GM19324 (cell line): Measurements from ENCODE around the gene MDFIC2.
"Not testable (repeated sequence)": the region's sequence is repeated elsewhere in the genome, so short reads cannot be mapped to it uniquely, and the experiment has no call there.

Experiments
- ATAC-seq: cut with Tn5 transposase; IDR thresholded peaks from one replicate; pipeline ENCODE4 v1.9.1; 2021; ENCODE audit warnings: mild to moderate bottlenecking, moderate library complexity; ENCODE audit not compliant: unreplicated experiment, low FRiP score

Gene MDFIC2

DNA sequence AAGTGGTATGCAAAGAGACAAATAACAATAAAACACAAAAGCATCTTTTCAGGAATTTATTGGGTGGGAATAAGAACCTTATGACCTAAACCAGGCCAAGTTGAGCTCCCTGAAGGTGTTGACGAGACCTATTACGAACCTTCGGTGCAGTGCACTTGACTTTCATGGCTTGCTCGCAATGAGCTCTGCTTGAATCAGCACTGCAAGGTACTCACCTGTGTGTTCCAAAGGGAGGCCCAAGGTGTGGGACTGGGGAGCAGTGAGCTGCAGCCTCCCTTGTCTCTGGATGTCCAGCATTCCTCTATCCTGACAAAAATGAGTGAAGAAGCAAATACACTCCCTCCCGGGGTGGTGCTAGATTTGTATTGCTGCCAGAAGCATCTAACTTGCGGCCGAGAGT lies at the start of gene MDFIC2:
TSS of gene MDFIC2 (minus strand) at position 303 of the 400 bp plus-strand sequence. CDS start 665 bp downstream, outside the sequence.
- no peak for ATAC-seq

- peak; percentile 56 for ATAC-seq
Observed at GRCh38 chr3:70360979-70361760, 48.7 kb upstream of the MDFIC2 start.

DNA sequence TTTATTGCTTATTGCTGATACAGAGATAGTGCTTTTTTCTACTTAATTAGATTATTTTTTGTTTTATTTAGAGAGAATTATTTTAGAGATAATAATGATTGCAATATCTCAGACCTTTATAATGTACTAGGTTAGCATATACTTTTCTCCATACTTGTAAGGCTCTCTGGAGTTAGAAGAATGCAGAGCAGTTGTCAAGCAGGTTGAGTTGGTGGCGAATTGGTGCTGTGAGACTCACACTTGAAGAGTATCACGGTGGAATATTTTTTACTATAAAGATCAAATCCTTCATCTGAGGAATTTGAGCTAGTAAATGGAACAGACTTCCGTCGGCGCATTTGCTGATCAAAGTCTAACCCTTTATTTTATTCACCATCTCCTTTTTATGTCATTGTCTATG lies 47.3 kb upstream of the MDFIC2 start:
- no peak for ATAC-seq

- no peak for ATAC-seq
Observed at GRCh38 chr3:70358978-70359580, 46.6 kb upstream of the MDFIC2 start.

DNA sequence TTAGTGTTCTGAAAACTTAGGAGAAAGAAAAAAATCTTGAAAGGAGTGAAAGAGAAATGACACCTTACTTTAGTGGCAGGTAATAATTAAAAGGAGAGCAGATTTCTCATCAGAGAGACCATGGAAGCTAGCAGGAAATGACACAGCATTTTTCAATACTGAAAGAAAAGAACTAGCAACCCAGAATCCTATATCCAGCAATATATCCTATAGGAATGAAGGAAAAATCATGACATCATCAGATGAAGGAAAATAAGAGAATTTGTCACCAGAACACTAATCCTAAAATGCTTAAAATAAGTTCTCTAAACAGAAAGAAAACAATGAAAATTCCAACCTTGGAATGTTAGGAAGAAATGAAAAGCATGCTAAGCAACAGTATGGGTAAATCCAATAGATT lies 39.8 kb upstream of the MDFIC2 start:
- no peak for ATAC-seq

GRCh38 chr3:70342149-70342548 lies 29.7 kb upstream of the MDFIC2 start:
- ATAC-seq: no peak

- not testable (repeated sequence) for ATAC-seq
Observed at GRCh38 chr3:70336885-70337284, 24.4 kb upstream of the MDFIC2 start.

GRCh38 chr3:70333080-70333479 lies 20.6 kb upstream of the MDFIC2 start:
- ATAC-seq: no peak

DNA sequence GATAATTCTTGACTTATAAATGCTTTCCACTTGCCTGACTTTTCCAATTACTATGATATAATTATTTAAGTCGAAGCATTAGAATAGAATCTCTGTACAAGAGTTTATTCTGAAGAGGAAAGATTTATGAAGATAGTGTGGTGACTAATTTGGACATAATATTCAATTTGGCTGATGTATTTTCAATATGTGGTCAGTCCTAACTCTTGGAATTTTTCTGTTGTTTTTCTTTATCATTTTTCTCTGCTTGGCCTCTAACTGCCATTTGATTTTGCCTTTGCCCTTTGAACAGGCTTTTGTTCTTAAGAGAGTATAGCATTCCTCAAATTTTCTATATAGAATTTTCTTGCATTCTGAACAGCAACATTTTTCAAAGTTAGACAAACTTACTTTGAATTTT lies 2.6 kb upstream of the MDFIC2 start:
- no peak for ATAC-seq

DNA sequence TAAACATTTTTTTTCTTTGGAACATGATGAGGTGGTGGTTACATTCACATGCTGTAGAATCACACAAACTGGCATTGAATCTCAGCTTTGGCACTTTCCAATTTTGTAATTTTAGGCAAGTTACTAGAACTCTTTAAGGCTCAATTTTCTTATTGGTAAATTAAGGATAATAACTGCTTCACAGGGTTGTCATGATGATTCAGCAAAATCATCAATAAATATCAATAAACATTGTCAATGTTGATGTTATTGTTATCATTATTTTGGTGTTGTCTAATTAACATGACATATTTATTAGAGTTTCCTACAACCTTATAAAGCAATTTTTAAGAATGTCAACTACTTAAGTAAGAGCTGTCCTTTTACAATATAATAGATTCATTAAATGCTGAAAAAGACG lies 1.6 kb downstream of the MDFIC2 start:
- no peak for ATAC-seq

DNA sequence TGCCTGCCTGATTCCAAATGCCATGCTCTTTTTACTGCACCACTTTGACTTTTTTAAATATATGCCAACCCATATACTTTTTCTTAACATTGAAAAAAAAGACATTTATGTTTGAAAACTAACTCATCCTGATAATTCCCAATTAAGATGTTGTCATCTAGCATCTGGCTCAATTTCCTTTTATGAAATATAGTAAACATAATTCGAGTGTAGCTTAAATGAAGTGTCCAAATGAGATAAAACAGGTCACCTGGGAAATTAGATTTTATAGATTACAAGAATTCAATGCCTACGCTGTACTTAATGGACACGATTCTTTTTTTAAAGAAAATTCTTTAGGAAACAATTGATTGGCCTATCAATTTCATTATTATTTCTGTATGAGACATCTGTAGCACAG lies 2.8 kb downstream of the MDFIC2 start:
- no peak for ATAC-seq

- ATAC-seq: no peak
Observed at GRCh38 chr3:70308760-70309159, 3.7 kb downstream of the MDFIC2 start.

GRCh38 chr3:70306736-70307135 lies 5.7 kb downstream of the MDFIC2 start:
- ATAC-seq: no peak

DNA sequence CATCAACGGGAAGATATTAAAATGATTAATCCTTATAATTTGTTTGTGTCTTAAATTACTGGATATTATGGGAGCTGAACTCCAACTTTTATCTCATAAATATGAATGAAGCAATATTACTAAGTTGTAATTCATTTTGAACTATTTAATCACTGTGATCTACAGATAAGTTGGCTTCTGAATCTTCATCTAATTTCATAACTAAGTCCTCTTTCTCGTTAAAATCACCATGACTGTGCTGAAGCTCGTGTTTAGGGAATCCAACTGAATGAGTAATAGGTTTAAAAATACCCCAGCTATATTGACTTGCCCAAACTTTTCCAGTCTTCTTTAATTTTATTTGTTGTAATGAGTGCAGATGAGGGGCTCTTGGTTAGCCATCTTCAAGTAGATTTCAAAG lies 14.1 kb downstream of the MDFIC2 start:
- ATAC-seq: no peak

- no peak for ATAC-seq
Observed at GRCh38 chr3:70291097-70291482, 21.3 kb downstream of the MDFIC2 start.

GRCh38 chr3:70290431-70291096 lies 21.9 kb downstream of the MDFIC2 start:
- not testable (repeated sequence) for ATAC-seq

GRCh38 chr3:70281663-70282062 lies 30.8 kb downstream of the MDFIC2 start:
- ATAC-seq: no peak

GRCh38 chr3:70277304-70277703 lies 35.1 kb downstream of the MDFIC2 start:
- no peak for ATAC-seq

DNA sequence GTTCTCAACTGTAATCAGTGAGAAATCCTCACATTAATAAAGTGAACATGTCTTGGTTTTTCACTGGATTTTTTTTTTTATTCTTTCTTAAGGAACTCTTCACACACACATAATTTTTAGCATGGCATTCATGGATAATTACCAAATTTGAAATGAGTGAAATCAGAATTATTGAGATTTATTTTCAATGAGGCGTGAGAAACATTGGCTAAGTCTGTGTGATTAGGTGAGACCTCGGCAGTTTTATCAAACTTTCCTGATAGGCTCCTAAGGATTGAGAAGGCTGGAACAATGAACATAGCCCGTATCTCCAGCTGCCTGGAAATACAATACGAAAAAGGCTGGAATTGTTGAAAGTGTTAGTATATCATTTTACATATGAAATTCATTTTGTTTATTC lies 35.5 kb downstream of the MDFIC2 start:
- ATAC-seq: no peak

DNA sequence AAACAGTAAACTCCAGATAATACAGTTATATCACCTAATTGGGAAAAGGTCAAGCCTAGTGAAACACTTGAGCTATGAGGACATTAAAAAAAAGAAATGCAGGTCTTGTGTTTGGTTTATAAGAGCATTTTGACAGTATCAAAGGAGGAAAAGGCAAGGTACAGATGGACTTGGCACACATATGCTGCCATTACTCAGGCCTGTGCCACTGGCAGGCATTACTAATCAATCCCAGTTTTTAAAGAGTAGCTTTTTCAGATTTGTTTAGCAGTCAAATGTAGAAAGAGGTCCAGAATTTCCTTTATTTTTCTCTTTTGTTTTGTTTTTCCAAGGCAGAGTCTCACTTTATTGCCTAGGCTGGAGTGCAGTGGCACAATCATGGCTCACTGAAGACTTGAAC lies 38.9 kb downstream of the MDFIC2 start:
- ATAC-seq: no peak

- no peak for ATAC-seq
Observed at GRCh38 chr3:70272798-70273197, 39.6 kb downstream of the MDFIC2 start.
